ENCODE data around the gene PYURF. TPM values are rescaled to one million over a fixed set of nuclear protein-coding genes. Genes with fewer than 3 reads are reported as not detected.

PYURF gene
- total RNA-seq, 1 experiment from 2014 or later = 41.7 TPM

DNA sequence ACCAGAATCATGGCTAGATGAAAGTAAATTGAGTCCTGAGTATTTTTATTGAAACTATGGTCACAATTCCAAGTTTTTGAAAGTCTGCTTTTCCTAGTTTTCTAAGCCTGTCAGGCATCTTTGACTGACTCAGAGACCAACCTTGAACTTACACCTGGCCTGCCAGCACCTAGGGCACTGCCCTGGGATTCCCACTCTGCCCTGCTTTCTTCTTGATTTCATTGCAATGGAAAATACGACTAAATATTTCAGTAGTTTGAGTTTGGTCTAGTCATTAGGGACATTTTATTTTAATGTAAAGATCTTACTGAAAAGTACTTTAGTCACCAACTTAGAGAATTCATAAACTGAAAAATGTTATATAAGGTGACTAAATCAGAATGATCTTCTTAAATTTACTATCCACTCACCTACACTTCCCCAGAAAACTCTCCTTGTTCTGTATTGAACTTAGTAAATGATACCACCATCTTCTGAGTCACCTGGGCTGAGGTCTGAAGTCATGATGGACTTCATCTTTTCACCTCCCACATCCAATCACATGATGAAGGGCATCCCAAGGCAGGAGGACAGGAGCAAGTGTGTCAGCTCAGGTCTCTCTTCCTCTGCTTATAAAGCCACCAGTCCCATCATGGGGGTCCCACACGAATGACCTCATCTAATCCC lies 11.6 kb upstream of the PYURF start:
- Histone ChIP-seq H3K56ac (ENCODE audit: insufficient read length, low read depth, low read length) (no peak overlapping the region), H3K27me3 (ENCODE audit: insufficient read depth, low read length) (no peaks in the 10 kb centered on the region), H3K23me2 (ENCODE audit: insufficient read length, low read depth, low read length, poor library complexity, severe bottlenecking) (no peaks in the 10 kb centered on the region), H3T11ph (ENCODE audit: low read length) (no peak overlapping the region), H3K23ac (ENCODE audit: insufficient read length, low read depth, low read length) (no peak overlapping the region), H3K4me1 (ENCODE audit: insufficient read depth, low read length) (no peaks in the 10 kb centered on the region; the same call in 1 of the 2 replicates), H4K20me1 (ENCODE audit: control insufficient read depth, insufficient read depth, insufficient read length) (no peaks in the 10 kb centered on the region), H3K79me1 (ENCODE audit: insufficient read depth, low read depth, low read length, poor library complexity, severe bottlenecking) (no peaks in the 10 kb centered on the region), H3K4ac (ENCODE audit: low read depth, low read length) (no peak overlapping the region), H2AK5ac (ENCODE audit: insufficient read length, low read length) (no peak overlapping the region), H4K91ac (ENCODE audit: insufficient read length, low read depth, low read length) (no peak overlapping the region), H3K9me3 (ENCODE audit: control insufficient read depth, low read depth, low read length) (no peaks in the 10 kb centered on the region), H3K14ac (ENCODE audit: insufficient read depth, low read length) (no peak overlapping the region), H2AFZ (ENCODE audit: low read length) (no peak overlapping the region), H2BK12ac (ENCODE audit: insufficient read length, low read depth, low read length) (no peak overlapping the region), H4K5ac (ENCODE audit: insufficient read length, low read depth, low read length) (no peak overlapping the region), H2BK120ac (ENCODE audit: low read depth, low read length, poor library complexity, severe bottlenecking) (no peak overlapping the region), H2BK5ac (ENCODE audit: insufficient read length, low read length) (no peak overlapping the region), H3K4me2 (ENCODE audit: insufficient read depth, insufficient read length, low read length) (no peak overlapping the region), H2BK15ac (ENCODE audit: low read depth, low read length) (no peak overlapping the region), H3K79me2 (ENCODE audit: insufficient read depth, low read length) (peaks cover 9% of the 10 kb centered on the region; the same call in 1 of the 2 replicates), H3K9ac (ENCODE audit: extremely low read depth, insufficient read length, low read length) (no peak overlapping the region), H4K8ac (replicated peaks; ENCODE audit: insufficient read length, low read depth, low read length) (peak overlapping the region; percentile 50), H2BK20ac (ENCODE audit: low read depth, low read length, poor library complexity, severe bottlenecking) (no peak overlapping the region), H3K18ac (ENCODE audit: insufficient read length, low read depth, low read length) (no peak overlapping the region), H3K27ac (ENCODE audit: insufficient read length, low read depth, low read length) (no peak overlapping the region)
- Mint-ChIP-seq H3K27me3 (ENCODE audit: low read depth) (no peaks in the 10 kb centered on the region; the same call in 1 of the 2 replicates), H3K9me3 (no peaks in the 10 kb centered on the region), H3K4me1 (peaks cover 28 to 38% of the 10 kb centered on the region in 2 experiments), H3K27ac (peak overlapping the region in 1 of 3 experiments; percentile 36; a peak in 2 of 7 replicates), H3K36me3 (ENCODE audit: insufficient read depth in 1 of 3, low read depth in 3 of 3) (no peaks in the 10 kb centered on the region), H3K4me3 (no peak overlapping the region)
- no CpG with 5 or more reads among the region's 2 CpGs for WGBS (ENCODE audit: extremely low coverage, insufficient read length, low lambda C conversion rate)
- DNase-seq = no peak
- TF ChIP-seq CTCF (conservative IDR thresholded peaks at IDR 0.05) = no peak
